ENCODE data around the gene CREBBP.

The CREBBP gene

DNA sequence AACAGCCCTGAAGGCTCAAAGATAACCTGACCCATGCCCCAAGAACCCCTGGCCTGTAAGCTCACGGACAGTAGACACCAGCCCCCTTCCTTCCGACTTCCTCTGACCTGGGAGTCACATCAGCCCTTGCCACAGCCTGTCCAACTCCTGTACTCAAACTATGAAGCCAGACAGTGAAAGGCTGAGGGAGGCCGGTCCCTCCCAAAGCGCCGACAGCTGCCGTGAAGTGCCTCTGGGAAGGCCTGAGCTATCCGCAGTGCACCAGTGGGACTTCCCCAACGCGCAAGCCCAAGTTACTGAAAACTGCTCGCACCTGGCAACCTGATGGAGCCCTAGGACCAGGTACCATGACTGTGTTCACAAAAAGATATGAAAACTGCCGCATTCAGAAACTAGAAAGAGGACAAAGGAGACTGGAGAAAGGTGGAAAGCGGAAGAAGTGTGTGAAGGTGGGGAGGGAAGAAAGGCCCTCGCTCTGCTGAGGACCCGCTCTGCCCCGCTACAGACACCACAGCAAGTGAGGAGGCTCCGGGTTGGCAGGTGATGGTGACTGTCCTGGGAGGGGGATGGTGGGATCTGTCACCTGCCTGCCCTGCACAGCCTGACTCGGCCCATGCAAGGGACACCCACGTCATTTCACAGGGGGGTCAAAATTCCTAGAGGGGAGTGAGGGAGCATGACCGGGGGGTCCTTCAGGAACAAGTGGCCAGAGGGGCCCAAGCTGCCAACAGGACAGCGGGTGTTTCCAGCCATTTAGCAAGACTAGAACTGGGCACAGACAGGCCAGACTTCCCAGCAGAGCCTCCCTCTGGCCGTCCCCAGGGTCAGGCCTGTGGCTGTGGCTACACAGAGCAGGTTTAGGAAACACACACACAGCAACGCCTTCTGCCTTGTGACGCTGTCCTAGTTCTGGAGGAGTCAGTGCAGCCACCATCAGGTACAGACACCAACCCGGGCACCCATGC, 150.1 kb downstream of the CREBBP start:
- H3K14ac ChIP-seq (ENCODE audit: low read length in 2 of 2) = no peak overlapping the region
- no peaks in the 10 kb centered on the region for H3K9me3 ChIP-seq (ENCODE audit: control insufficient read depth, low read length)
- no peak overlapping the region for H3K23ac ChIP-seq (ENCODE audit: low read length in 2 of 2)
- peaks cover 2% of the 10 kb centered on the region for H3K4me1 ChIP-seq (ENCODE audit: control insufficient read depth, insufficient read depth, low read depth, low read length)
- no peak for DNase-seq
- no peak overlapping the region for H2BK120ac ChIP-seq (ENCODE audit: low read depth, low read length)
- no peak overlapping the region for H3K18ac ChIP-seq (ENCODE audit: low read depth in 1 of 2, low read length in 2 of 2)
- no peak overlapping the region for H3K27ac ChIP-seq (ENCODE audit: low read length, poor library complexity, severe bottlenecking)
- H3K36me3 ChIP-seq (ENCODE audit: control insufficient read depth in 1 of 2, insufficient read depth in 2 of 2, low read depth in 1 of 2, low read length in 2 of 2) = peaks cover 84 to 85% of the 10 kb centered on the region in 2 experiments
- no peak overlapping the region for H4K8ac ChIP-seq (ENCODE audit: low read length)
- H3K9ac ChIP-seq (ENCODE audit: low read length) = no peak overlapping the region
- H2BK15ac ChIP-seq (ENCODE audit: low read depth, poor library complexity, severe bottlenecking) = no peak overlapping the region
- H2AFZ ChIP-seq (ENCODE audit: low read depth, low read length) = no peak overlapping the region
- H3K27me3 ChIP-seq (ENCODE audit: control insufficient read depth in 1 of 2, insufficient read depth in 1 of 2, low read length in 2 of 2) = no peaks in the 10 kb centered on the region
- H2AK5ac ChIP-seq (ENCODE audit: low read length, severe bottlenecking) = no peak overlapping the region
- H3K4me3 ChIP-seq (ENCODE audit: insufficient read depth in 1 of 2, low read depth in 1 of 2, low read length in 2 of 2) = no peak overlapping the region
- H4K91ac ChIP-seq (ENCODE audit: low read length) = no peak overlapping the region
- H3K4me2 ChIP-seq (ENCODE audit: low read length, poor library complexity, severe bottlenecking) = no peak overlapping the region
- no peak overlapping the region for H2BK12ac ChIP-seq (ENCODE audit: low read length in 2 of 2)
- peaks cover 63% of the 10 kb centered on the region for H3K79me1 ChIP-seq (replicated peaks; ENCODE audit: low read length, poor library complexity, severe bottlenecking)
- 96% methylated on average over 24 of the region's 24 CpGs for WGBS
- H3K4ac ChIP-seq (ENCODE audit: low read depth in 1 of 2, low read length in 2 of 2) = no peak overlapping the region
- no peak overlapping the region for H2BK5ac ChIP-seq (ENCODE audit: low read depth, low read length, poor library complexity, severe bottlenecking)

DNA sequence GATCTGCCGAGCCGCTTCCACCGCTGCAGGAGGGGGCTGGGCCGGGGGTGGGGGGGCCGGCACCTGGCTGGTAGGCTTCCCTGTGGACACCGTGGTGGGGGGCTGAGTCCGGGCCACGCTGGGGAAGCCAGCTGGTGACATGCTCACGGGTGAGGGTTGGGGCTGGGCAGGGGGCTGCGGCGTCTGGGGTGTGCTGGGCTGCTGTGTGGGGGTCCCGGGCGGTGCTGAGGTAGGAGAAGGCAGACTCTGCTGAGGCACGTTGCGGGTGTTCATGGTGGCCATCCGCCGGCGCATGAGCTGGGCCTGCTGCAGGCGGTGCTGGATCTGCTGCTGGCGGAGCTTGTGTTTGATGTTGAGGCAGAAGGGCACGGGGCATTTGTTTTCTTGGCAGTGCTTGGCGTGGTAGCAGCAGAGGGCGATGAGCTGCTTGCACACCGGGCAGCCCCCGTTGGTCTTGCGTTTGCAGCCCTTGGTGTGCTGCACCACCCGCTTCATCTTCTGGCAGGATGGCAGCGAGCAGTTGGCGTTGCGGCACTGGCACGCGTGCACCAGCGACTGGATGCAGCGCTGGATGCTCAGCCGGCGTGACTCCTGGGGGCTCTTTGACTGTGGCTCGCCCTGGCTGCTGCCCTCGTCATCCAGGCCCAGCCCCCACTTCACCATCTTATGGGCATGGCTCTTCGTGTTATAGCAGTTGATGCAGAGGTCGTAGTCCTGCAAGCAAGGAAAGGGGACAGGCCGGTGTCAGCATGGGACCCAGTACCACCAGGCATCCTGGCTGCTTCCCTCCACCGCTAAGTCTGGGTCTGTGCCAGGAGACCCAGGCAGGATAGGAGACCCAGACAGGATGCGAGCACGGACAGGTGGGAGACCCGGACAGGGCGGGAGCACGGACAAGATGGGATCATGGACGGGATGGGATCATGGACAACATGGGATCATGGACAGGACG, 151.1 kb downstream of the CREBBP start:
- H3K4me3 ChIP-seq (ENCODE audit: insufficient read depth in 1 of 2, low read depth in 1 of 2, low read length in 2 of 2) = no peak overlapping the region
- peaks cover 2% of the 10 kb centered on the region for H3K4me1 ChIP-seq (ENCODE audit: control insufficient read depth, insufficient read depth, low read depth, low read length)
- H3K14ac ChIP-seq (ENCODE audit: low read length in 2 of 2) = no peak overlapping the region
- no peak overlapping the region for H3K27ac ChIP-seq (ENCODE audit: low read length, poor library complexity, severe bottlenecking)
- no peak overlapping the region for H2BK5ac ChIP-seq (ENCODE audit: low read depth, low read length, poor library complexity, severe bottlenecking)
- no peak overlapping the region for H3K18ac ChIP-seq (ENCODE audit: low read depth in 1 of 2, low read length in 2 of 2)
- H4K8ac ChIP-seq (ENCODE audit: low read length) = no peak overlapping the region
- H2AFZ ChIP-seq (ENCODE audit: low read depth, low read length) = no peak overlapping the region
- no peaks in the 10 kb centered on the region for H3K9me3 ChIP-seq (ENCODE audit: control insufficient read depth, low read length)
- H3K79me1 ChIP-seq (replicated peaks; ENCODE audit: low read length, poor library complexity, severe bottlenecking) = peaks cover 54% of the 10 kb centered on the region
- no peak overlapping the region for H2BK12ac ChIP-seq (ENCODE audit: low read length in 2 of 2)
- no peak overlapping the region for H3K4ac ChIP-seq (ENCODE audit: low read depth in 1 of 2, low read length in 2 of 2)
- H3K36me3 ChIP-seq (ENCODE audit: control insufficient read depth in 1 of 2, insufficient read depth in 2 of 2, low read depth in 1 of 2, low read length in 2 of 2) = peaks cover 78 to 83% of the 10 kb centered on the region in 2 experiments
- H2BK120ac ChIP-seq (ENCODE audit: low read depth, low read length) = no peak overlapping the region
- no peaks in the 10 kb centered on the region for H3K27me3 ChIP-seq (ENCODE audit: control insufficient read depth in 1 of 2, insufficient read depth in 1 of 2, low read length in 2 of 2)
- no peak overlapping the region for H4K91ac ChIP-seq (ENCODE audit: low read length)
- no peak overlapping the region for H3K23ac ChIP-seq (ENCODE audit: low read length in 2 of 2)
- H2BK15ac ChIP-seq (ENCODE audit: low read depth, poor library complexity, severe bottlenecking) = no peak overlapping the region
- 98% methylated on average over 48 of the region's 49 CpGs for WGBS
- no peak overlapping the region for H2AK5ac ChIP-seq (ENCODE audit: low read length, severe bottlenecking)
- no peak overlapping the region for H3K4me2 ChIP-seq (ENCODE audit: low read length, poor library complexity, severe bottlenecking)
- H3K9ac ChIP-seq (ENCODE audit: low read length) = no peak overlapping the region
- no peak for DNase-seq

DNA sequence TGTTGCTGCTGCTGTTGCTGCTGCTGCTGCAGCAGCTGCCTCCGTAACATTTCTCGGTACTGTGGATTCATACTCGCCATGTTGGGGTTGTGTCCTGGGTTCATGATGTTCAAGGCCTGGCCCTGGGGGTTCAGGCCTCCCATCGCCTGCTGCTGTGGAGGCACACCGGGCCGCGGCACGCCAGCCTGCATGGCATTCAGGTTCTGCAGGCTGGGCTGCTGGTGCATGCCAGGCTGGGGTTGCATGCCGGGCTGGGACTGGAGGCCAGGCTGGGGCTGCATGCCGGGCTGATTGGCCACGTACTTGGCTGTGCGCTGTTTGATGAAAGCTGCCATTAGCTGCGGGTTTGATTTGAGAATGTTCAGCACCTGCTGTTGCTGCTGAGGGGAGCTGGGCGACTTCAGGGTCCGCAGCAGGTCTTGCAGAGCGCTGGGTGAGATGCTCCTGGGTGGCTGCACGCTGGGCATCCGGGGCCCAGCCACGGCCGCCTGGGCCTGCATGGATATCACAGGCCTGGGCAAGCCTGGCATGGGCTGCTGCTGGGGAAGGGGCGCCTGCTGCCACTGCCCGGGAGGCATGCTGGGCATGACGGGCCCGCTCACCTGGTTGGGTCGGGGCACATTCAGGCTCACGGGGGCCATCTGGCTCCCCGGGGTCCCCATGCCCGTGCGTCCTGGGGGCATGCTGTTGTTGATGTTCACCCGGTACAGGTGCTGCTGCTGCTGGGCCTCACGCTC, 151.9 kb downstream of the CREBBP start:
- no peak overlapping the region for H3K9ac ChIP-seq (ENCODE audit: low read length)
- H2BK120ac ChIP-seq (ENCODE audit: low read depth, low read length) = no peak overlapping the region
- 97% methylated on average over 31 of the region's 31 CpGs for WGBS
- H3K4me2 ChIP-seq (ENCODE audit: low read length, poor library complexity, severe bottlenecking) = no peak overlapping the region
- no peak overlapping the region for H2AFZ ChIP-seq (ENCODE audit: low read depth, low read length)
- no peak overlapping the region for H3K4ac ChIP-seq (ENCODE audit: low read depth in 1 of 2, low read length in 2 of 2)
- no peaks in the 10 kb centered on the region for H3K9me3 ChIP-seq (ENCODE audit: control insufficient read depth, low read length)
- peak overlapping the region in 1 of 2 experiments; percentile 15 for H3K4me3 ChIP-seq (ENCODE audit: insufficient read depth in 1 of 2, low read depth in 1 of 2, low read length in 2 of 2)
- DNase-seq = no peak
- H2BK5ac ChIP-seq (ENCODE audit: low read depth, low read length, poor library complexity, severe bottlenecking) = no peak overlapping the region
- no peak overlapping the region for H3K27ac ChIP-seq (ENCODE audit: low read length, poor library complexity, severe bottlenecking)
- no peak overlapping the region for H3K18ac ChIP-seq (ENCODE audit: low read depth in 1 of 2, low read length in 2 of 2)
- no peak overlapping the region for H4K8ac ChIP-seq (ENCODE audit: low read length)
- peaks cover 72 to 75% of the 10 kb centered on the region in 2 experiments for H3K36me3 ChIP-seq (ENCODE audit: control insufficient read depth in 1 of 2, insufficient read depth in 2 of 2, low read depth in 1 of 2, low read length in 2 of 2)
- H2AK5ac ChIP-seq (ENCODE audit: low read length, severe bottlenecking) = no peak overlapping the region
- H2BK12ac ChIP-seq (ENCODE audit: low read length in 2 of 2) = no peak overlapping the region
- no peak overlapping the region for H3K23ac ChIP-seq (ENCODE audit: low read length in 2 of 2)
- no peak overlapping the region for H4K91ac ChIP-seq (ENCODE audit: low read length)
- peaks cover 48% of the 10 kb centered on the region for H3K79me1 ChIP-seq (replicated peaks; ENCODE audit: low read length, poor library complexity, severe bottlenecking)
- H3K27me3 ChIP-seq (ENCODE audit: control insufficient read depth in 1 of 2, insufficient read depth in 1 of 2, low read length in 2 of 2) = no peaks in the 10 kb centered on the region
- no peak overlapping the region for H3K14ac ChIP-seq (ENCODE audit: low read length in 2 of 2)
- no peak overlapping the region for H2BK15ac ChIP-seq (ENCODE audit: low read depth, poor library complexity, severe bottlenecking)
- H3K4me1 ChIP-seq (ENCODE audit: control insufficient read depth, insufficient read depth, low read depth, low read length) = peaks cover 2% of the 10 kb centered on the region
